Ureter (tissue), 1 donor: Measurements from ENCODE around the gene PARVA. TPM values are rescaled to one million over a fixed set of nuclear protein-coding genes. Genes with fewer than 3 reads are reported as not detected.
"Not testable (repeated sequence)": the region's sequence is repeated elsewhere in the genome, so short reads cannot be mapped to it uniquely, and the experiment has no call there.

Source experiments
- DNase-seq: peaks from one replicate; pipeline ENCODE4 v3.0.0-alpha.2; 2020; ENCODE audit warnings: low spot score
- total RNA-seq: library from RNA; stranded (reverse); gene quantifications from one replicate; pipeline ENCODE4 v1.2.4, GENCODE V29; 2023
- donor health status: DM: yes; HTN: yes; CAD: no.

The PARVA gene
- total RNA-seq, 1 donor from 2014 or later = 101 TPM

DNA sequence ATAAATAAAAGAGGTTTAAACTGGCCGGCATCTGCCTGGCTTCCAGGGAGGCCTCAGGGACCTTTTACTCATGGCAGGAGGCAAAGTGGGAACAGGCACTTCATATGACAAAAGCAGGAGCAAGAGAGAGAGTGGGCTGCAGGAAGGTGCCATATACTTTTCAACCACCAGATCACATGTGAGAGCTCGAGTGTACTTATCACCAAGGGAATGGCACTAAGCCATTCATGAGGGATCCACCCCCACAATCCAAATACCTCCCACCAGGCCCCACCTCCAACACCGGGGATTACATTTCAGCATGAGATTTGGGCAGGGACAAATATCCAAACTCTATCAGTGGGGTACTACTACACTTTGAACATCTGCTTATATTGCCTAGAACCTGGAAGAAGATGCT is 126.5 kb downstream of the PARVA start:
- DNase-seq = no peak

DNA sequence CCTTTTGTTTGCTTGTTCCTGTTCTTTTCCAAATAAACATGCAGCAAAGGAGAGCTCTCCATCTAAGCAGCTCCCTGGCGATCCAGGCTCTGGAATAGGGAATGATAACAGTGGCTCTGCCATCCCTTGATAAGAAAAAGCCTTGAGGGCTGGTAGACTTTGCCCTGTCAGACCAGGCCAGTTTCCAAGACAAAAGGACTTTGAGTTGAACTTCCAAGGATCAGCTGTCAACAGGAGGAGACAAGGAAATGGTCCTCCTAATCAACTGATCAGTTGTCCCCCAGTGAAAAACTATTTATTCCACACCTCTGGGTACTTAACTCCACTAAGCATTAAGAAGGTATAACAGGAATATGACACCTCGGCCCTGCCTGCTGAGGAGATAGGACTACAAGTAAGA is 127.8 kb downstream of the PARVA start:
- DNase-seq = no peak

GRCh38 chr11:12506404-12506921 is 129.1 kb downstream of the PARVA start:
- no peak for DNase-seq

GRCh38 chr11:12507391-12507790 is 130.0 kb downstream of the PARVA start:
- DNase-seq = no peak

DNA sequence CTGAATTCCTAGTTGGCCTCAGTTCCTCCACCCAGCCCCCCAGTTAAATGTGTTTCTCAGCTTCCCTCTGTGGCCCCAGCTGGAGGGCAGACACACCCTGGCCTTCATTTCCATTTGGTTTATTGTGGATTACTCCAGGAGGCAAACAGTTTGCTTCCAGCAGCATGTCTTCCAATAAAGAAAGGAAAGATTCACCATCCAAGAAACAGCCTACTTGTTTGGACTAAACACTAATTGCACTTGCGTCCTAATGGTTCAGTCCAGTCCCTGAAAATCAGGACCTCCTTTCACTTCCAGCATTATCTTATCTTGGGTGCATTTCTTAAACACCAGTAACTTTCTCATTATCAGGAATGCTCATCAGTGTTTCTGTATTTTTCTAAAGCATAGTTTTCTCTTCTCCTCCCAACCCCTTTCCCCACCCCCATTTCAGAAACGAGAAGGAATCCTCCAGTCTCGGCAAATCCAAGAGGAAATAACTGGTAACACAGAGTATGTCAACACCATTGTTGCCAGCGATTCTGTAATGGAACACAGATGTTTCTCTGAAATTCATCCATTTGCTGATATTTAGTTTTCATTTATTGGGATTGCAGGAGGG is 130.9 kb downstream of the PARVA start:
- no peak for DNase-seq

DNA sequence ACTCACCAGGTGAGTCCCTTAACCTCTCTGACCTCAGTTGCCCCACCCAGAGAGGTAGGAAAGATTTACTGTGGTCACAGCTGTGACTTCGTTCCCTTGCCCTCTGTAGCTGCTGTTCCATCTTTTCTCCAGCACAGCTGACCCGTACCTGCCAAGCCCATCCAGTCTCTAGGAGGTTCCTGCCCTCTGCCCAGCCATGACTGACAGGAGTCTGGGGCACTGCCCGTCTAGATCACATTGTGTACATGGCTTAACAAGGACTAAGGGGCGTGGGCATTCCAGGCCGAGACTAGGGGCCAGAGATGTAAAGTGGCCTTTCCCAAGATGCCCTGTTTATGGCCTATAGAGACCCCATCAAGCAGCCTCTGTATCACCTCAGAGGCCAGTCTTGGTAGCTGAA is 132.0 kb downstream of the PARVA start:
- no peak for DNase-seq

- DNase-seq = no peak
Observed at GRCh38 chr11:12512132-12512531, 134.8 kb downstream of the PARVA start.

GRCh38 chr11:12512826-12513395 is 135.5 kb downstream of the PARVA start:
- DNase-seq = no peak

GRCh38 chr11:12516387-12517105 is 139.2 kb downstream of the PARVA start:
- no peak for DNase-seq

DNA sequence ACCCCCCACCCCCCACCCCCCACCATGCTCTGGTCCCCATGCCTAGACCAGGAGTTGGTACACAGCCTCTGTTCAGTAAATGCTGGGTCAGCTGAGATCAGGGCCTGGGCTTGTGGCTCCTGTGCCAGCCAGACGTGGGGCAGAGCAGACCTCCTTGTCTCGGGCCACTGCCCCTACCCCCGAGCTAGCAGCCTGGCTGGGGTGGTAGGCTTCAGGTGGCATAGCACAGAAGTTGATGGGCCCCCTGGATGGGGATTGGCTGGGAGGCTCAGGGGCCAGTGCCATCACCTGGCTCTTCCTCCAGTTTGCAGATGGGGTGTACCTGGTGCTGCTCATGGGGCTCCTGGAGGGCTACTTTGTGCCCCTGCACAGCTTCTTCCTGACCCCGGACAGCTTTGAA is 139.9 kb downstream of the PARVA start:
- DNase-seq = no peak

- no peak for DNase-seq
Observed at GRCh38 chr11:12517741-12518140, 140.4 kb downstream of the PARVA start.

GRCh38 chr11:12518606-12519385 is 141.4 kb downstream of the PARVA start:
- no peak for DNase-seq

DNA sequence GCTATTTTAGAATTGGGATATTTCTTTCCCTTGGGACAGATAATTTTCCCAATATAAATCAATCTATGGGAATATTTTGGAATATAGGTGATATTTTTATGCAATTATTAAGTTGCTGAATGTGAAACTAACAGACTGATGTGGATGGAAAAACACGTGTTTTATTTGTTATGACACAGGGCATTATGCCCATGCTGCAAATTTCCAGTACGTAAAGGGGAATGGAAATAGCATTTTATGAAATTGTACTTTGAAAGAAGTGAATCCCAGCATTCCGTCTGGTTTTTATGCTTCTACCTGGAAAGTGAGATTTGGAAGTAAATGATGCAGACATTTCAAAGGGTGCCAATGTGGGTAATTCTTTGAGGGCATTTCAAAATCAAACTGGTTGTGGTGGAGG is 142.7 kb downstream of the PARVA start:
- DNase-seq = no peak

DNA sequence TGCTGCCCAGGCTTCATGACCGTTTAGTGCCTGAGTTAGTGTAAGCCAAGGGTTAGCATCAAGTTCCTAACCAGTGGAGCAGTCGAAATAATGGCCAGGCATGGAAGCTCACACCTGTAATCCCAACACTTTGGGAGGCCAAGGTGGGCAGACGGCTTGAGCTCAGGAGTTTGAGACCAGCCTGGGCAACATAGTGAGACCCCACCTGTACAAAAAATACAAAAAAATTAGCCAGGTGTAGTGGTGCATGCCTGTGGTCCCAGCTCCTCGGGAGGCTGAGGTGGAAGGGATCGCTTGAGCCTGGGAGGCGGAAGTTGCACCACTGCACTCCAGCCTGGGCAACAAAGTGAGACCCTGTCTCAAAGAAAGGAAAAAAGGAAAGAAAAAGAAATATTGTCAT is 143.2 kb downstream of the PARVA start:
- DNase-seq = not testable (repeated sequence)

DNA sequence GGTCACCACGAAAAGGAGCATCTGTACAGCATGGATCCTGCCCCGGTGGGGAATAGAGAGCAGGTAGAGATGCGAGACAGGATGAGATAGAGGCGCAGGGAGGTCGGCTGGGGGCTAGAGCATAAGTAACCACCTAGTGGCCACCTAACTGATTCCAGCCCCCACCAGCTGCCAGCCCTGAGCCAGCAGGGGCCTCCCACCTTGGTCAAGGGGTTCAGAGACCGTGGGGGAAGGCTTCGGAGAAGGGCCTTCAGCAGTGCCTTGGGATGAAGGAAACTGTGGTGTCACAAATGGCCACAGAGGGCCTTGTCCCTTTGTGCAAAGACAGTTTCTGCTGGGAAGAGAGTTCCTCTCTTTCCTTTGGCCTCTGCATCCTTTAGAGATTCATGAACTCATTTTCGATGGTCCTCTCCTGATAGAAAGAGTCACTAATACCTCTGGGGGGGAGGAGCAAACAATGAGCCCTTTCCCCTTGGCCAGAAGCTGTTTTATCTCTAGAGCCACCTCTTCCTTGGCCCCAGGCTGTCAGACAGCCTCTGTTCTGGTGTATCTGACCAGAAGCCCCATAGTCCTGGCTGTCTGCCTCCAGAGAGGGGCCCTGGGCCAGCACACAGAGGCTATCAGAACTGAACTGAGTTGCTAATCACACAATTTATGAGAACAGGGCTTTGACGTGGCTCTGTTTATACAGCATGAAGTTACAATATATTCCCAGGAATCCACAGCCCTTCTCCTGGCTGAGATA is 146.0 kb downstream of the PARVA start:
- DNase-seq = no peak

- no peak for DNase-seq
Observed at GRCh38 chr11:12524865-12525264, 147.5 kb downstream of the PARVA start.

DNA sequence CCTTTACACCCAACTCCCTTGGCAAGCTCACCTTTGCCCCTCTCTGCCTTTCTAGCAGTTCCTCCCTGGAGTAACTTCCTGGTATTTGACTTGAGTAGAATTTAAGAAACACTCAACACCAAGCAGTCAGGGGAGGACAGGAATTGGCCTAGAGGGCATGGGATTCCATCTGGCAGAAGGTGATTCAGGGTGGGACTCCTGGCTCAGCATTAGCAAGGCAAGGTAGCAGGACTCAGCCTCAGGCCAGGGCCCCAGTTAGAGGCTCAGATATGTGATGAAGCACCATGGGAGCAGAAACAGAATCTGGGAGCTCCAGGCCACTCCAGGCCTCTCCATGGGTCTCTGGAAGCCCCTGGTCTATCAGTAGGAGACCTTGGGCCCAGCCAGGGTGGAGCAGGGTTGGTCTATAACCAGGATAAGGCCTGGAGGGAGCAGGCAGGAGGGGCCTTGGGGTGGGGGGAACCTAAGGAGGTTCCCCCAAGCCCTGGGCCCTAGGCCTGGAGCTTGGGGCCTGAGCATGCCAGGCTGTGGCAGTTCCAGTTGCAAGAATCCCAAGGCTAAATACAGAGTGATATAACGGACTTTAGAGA is 148.2 kb downstream of the PARVA start:
- DNase-seq = no peak

- no peak for DNase-seq
Observed at GRCh38 chr11:12526789-12527188, 149.4 kb downstream of the PARVA start.

- DNase-seq = no peak
Observed at GRCh38 chr11:12528487-12528886, 151.1 kb downstream of the PARVA start.

- no peak for DNase-seq
Observed at GRCh38 chr11:12529041-12529440, 151.7 kb downstream of the PARVA start.

DNA sequence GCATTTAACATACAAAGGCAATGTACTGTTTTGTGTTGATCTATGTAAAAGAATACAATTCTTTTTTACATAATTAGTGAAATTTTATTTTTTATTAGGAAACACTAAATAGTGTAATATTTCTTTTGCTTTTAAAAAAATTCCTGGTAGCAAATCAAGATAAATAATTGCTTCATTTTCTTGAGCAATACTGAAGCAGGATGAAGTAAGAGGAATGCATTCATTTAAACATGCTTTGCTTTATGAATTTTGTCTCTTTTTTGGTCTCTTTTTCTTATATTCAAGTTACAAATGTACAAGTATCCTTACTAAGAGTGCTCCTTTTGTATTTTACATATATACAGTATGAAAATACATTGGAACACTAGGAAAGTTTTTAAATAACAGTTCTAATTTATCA is 152.4 kb downstream of the PARVA start:
- no peak for DNase-seq
